ENCODE results near the gene WFDC6.

GRCh38 chr20:45502561-45502960, 36.7 kb downstream of the WFDC6 start:
- TF ChIP-seq POLR2A (IDR thresholded peaks at IDR 0.05) (no peak), CTCF (IDR thresholded peaks at IDR 0.05) (no peak)
